Anterior cingulate cortex (tissue), 58 donors: ENCODE measurements around the gene HNF1B.
A peak's percentile ranks its signal among the peaks of the same experiment; 100 is the strongest.

Experiments
- DNase-seq, 58 donors: peaks; one replicate each; lab custom pipeline; 2025; lab: John Stamatoyannopoulos, UW

The HNF1B gene

GRCh38 chr17:37737081-37737480 is 7.8 kb downstream of the HNF1B start:
- DNase-seq: no peak

- no peak for DNase-seq
Measured at GRCh38 chr17:37736428-37736827, 8.4 kb downstream of the HNF1B start.

- DNase-seq: no peak
Measured at GRCh38 chr17:37735165-37735564, 9.7 kb downstream of the HNF1B start.

GRCh38 chr17:37732316-37732715 is 12.5 kb downstream of the HNF1B start:
- no peak for DNase-seq

- DNase-seq: no peak
Measured at GRCh38 chr17:37731056-37731455, 13.8 kb downstream of the HNF1B start.

- DNase-seq: no peak
Measured at GRCh38 chr17:37729905-37730304, 15.0 kb downstream of the HNF1B start.

- DNase-seq: no peak
Measured at GRCh38 chr17:37726891-37727675, 17.8 kb downstream of the HNF1B start.

GRCh38 chr17:37726248-37726647 is 18.6 kb downstream of the HNF1B start:
- no peak for DNase-seq

GRCh38 chr17:37725601-37726146 is 19.2 kb downstream of the HNF1B start:
- DNase-seq: no peak

- DNase-seq: no peak
Measured at GRCh38 chr17:37725021-37725595, 19.8 kb downstream of the HNF1B start.

- DNase-seq: no peak
Measured at GRCh38 chr17:37720989-37721388, 23.9 kb downstream of the HNF1B start.

- DNase-seq: no peak
Measured at GRCh38 chr17:37719866-37720265, 25.0 kb downstream of the HNF1B start.

GRCh38 chr17:37718324-37719048 is 26.4 kb downstream of the HNF1B start:
- DNase-seq: no peak

GRCh38 chr17:37717627-37718323 is 27.1 kb downstream of the HNF1B start:
- no peak for DNase-seq

GRCh38 chr17:37714897-37715296 is 30.0 kb downstream of the HNF1B start:
- DNase-seq: no peak

GRCh38 chr17:37713624-37714023 is 31.2 kb downstream of the HNF1B start:
- no peak for DNase-seq

- DNase-seq: no peak
Measured at GRCh38 chr17:37713028-37713431, 31.8 kb downstream of the HNF1B start.

- DNase-seq: no peak
Measured at GRCh38 chr17:37711113-37711512, 33.7 kb downstream of the HNF1B start.

- peak in 3 of 58 donors; percentile 2 to 8 (median 5) for DNase-seq
Measured at GRCh38 chr17:37710344-37710886, 34.4 kb downstream of the HNF1B start.

GRCh38 chr17:37708616-37709212 is 36.1 kb downstream of the HNF1B start:
- DNase-seq: no peak
